Adipose tissue (tissue), 3 donors: ENCODE measurements around the gene LOXL3. TPM values are rescaled to one million over a fixed set of nuclear protein-coding genes. Genes with fewer than 3 reads are reported as not detected.

ENCODE experiments used
- H3K27ac ChIP-seq: one replicate; pipeline ENCODE4 v1.5.1; 2013; ENCODE audit warnings: low read depth, low read length
- WGBS, 3 donors: extraction: QIAGEN DNeasy Blood & Tissue Kit; methylation state at CpG; one replicate each; pipeline ENCODE4 v1.1.7; 2013; 5-methylcytosine and 5-hydroxymethylcytosine counted together
- polyA plus RNA-seq, 3 donors: library from polyadenylated mRNA; stranded (reverse); fragments of 200-250 nt; gene quantifications; one replicate each; pipeline ENCODE4 v1.2.3, GENCODE V29; 2013
- donor health status: healthy with polysubstance abuse.
- donor health status: Bipolar disorder and iron deficiency.
- donor health status: healthy.

Gene LOXL3
- polyA plus RNA-seq, 3 donors, result 0.78 to 4.7 (median 2.8) TPM

- H3K27ac ChIP-seq, result no peak overlapping the region
- WGBS, 3 donors, result 2 to 4% (median 3%) methylated on average over 71 to 72 of the region's 72 CpGs
Measured at GRCh38 chr2:74515981-74516633, 37.6 kb downstream of the LOXL3 start.

- 5 to 8% (median 5%) methylated on average over 54 to 60 of the region's 60 CpGs for WGBS, 3 donors
Measured at GRCh38 chr2:74515271-74515980, 38.3 kb downstream of the LOXL3 start.

GRCh38 chr2:74514368-74515270 is 39.1 kb downstream of the LOXL3 start, which contains the start of gene TLX2:
TLX2 (plus strand) TSS chr2:74514450; CDS start chr2:74514807, 357 bp downstream.
- H3K27ac ChIP-seq, result no peak within 1 kb of the TSS
- WGBS, 3 donors, result 4% methylated on average over 77 to 82 of the region's 82 CpGs

More at GRCh38 chr2:74515271-74515980, 38.3 kb downstream of the LOXL3 start:
- no peak overlapping the region for H3K27ac ChIP-seq

GRCh38 chr2:74513605-74514367 is 40.0 kb downstream of the LOXL3 start:
- no peak overlapping the region for H3K27ac ChIP-seq
- 6 to 7% (median 6%) methylated on average over 40 to 52 of the region's 52 CpGs for WGBS, 3 donors

- WGBS, 3 donors, result 8 to 10% (median 10%) methylated on average over 36 of the region's 36 CpGs
Measured at GRCh38 chr2:74512744-74513604, 40.8 kb downstream of the LOXL3 start.

GRCh38 chr2:74511104-74511989 is 42.4 kb downstream of the LOXL3 start:
- H3K27ac ChIP-seq, result no peak overlapping the region
- 33 to 44% (median 37%) methylated on average over 11 of the region's 11 CpGs for WGBS, 3 donors

More at GRCh38 chr2:74512744-74513604, 40.8 kb downstream of the LOXL3 start:
- no peak overlapping the region for H3K27ac ChIP-seq

GRCh38 chr2:74510272-74510671 is 43.5 kb downstream of the LOXL3 start:
- H3K27ac ChIP-seq, result no peak overlapping the region
- 80 to 88% (median 80%) methylated on average over 4 of the region's 4 CpGs for WGBS, 3 donors

GRCh38 chr2:74507926-74508520 is 45.7 kb downstream of the LOXL3 start:
- 9 to 17% (median 14%) methylated on average over 38 of the region's 38 CpGs for WGBS, 3 donors
- peak overlapping the region; percentile 58 for H3K27ac ChIP-seq

GRCh38 chr2:74507145-74507925 is 46.4 kb downstream of the LOXL3 start, which contains the start of gene PCGF1:
PCGF1 (minus strand) TSS chr2:74507695; CDS start chr2:74507668, 27 bp downstream.
- peak within 1 kb of the TSS; percentile 89 for H3K27ac ChIP-seq
- 0 to 1% (median 1%) methylated on average over 55 to 56 of the region's 56 CpGs for WGBS, 3 donors

- H3K27ac ChIP-seq, result no peak overlapping the region
- 94 to 98% (median 96%) methylated on average over 14 of the region's 14 CpGs for WGBS, 3 donors
Measured at GRCh38 chr2:74505448-74506246, 48.1 kb downstream of the LOXL3 start.

GRCh38 chr2:74504591-74504990 is 49.2 kb downstream of the LOXL3 start:
- no peak overlapping the region for H3K27ac ChIP-seq
- WGBS, 3 donors, result 90 to 96% (median 95%) methylated on average over 3 of the region's 3 CpGs

GRCh38 chr2:74503506-74504475 is 50.0 kb downstream of the LOXL3 start:
- 44 to 55% (median 49%) methylated on average over 43 to 45 of the region's 45 CpGs for WGBS, 3 donors

GRCh38 chr2:74502720-74503505 is 50.8 kb downstream of the LOXL3 start:
- WGBS, 3 donors, result 1% methylated on average over 51 to 67 of the region's 67 CpGs
- no peak overlapping the region for H3K27ac ChIP-seq

More at GRCh38 chr2:74503506-74504475, 50.0 kb downstream of the LOXL3 start:
- H3K27ac ChIP-seq, result no peak overlapping the region
